ENCODE data around the gene NEURL4. TPM values are rescaled to one million over a fixed set of nuclear protein-coding genes. Genes with fewer than 3 reads are reported as not detected.

NEURL4 gene
- total RNA-seq, result 10 to 100 TPM; 14.8 to 16.7 TPM

DNA sequence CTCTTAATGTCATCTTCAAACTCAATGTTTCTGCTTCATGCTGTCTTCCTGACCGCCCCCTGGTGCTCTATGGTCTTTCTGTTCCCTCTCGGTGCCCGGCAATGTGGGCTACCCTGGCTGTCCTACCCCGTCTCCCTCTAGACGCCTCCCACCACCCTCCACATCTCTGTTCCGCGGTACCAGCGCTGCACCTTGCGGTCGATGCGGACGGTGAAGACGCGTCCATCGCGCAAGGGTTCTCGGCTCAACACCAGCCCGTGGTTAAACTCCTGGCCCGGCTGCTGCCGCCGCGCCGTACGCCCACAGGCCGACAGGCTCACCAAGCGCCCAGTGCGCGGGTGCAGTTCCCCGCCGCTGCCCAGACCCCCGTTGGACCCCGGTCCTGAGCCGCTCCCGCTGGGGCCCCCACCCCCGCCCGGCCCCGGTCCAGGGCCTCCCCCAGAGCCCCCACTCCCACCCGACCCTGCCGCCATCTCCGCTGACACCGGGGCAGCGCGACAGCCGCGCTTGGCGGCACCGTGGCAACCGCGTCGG is at the start of gene NEURL4:
NEURL4 (minus strand) TSS at position 496 of the 534 bp plus-strand sequence; CDS start at position 473, 23 bp downstream.

DNA sequence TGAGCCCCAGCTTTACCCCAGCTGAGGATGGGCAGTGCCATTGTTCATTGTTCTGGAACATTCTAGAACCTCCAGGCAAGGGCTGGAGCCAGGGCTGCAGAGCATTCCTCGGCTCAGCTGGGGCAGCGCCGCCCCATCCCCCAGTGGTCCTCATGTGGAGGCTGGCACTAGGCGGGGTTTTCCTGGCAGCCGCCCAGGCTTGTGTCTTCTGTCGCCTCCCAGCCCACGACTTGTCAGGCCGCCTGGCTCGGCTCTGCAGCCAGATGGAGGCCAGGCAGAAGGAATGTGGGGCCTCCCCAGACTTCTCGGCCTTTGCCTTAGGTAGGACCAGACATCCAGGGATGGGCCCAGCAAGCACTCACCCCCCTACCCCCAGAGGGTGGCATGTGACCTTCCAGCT is 25.9 kb upstream of the NEURL4 start, which contains the start of gene TMEM95:
TMEM95 (plus strand) TSS at position 104 of the 400 bp plus-strand sequence; CDS start at position 153, 49 bp downstream.

DNA sequence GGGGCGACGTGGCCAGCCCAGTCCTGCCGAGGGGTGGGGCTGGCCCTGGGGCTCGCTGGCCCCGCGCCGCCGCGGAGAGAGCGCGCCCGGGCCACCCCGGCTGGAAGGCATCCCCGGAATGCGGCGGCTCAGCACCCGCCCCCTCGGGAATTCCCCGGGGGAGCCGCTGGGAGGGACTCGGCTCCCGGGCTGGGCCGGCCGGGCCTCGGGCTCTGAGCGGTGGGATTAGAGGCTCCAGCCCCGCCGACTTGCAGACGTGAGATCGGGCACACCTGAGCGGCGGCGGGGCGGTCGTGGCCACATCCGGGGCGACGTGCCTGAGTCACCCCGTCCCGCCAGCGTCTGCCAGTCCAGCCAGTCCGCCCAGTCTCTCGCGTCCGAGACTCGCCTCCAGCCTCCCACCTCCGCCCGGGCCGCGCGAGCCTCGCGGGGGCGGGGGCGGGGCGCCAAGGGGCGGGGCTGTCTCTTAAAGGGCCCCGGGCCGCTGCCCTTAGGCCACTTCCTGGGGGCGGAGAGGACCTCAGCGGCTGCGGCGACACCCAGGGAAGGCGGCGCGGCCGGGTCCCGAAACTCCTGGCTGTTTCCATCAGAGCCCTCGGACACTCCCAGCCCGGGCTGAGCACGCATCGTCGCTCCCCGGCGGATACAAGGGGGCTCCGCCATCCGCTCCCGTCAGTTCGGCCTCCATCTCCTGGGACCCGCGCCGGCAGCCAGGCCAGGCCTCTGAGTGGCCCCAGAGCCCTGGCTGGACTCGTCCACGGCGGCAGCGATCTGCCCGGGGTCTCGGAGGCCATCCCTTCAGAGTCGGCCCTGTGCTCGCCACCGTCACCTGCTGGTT is 22.7 kb upstream of the NEURL4 start, which contains the start of gene KCTD11:
KCTD11 (plus strand) TSS at position 498 of the 838 bp plus-strand sequence.

DNA sequence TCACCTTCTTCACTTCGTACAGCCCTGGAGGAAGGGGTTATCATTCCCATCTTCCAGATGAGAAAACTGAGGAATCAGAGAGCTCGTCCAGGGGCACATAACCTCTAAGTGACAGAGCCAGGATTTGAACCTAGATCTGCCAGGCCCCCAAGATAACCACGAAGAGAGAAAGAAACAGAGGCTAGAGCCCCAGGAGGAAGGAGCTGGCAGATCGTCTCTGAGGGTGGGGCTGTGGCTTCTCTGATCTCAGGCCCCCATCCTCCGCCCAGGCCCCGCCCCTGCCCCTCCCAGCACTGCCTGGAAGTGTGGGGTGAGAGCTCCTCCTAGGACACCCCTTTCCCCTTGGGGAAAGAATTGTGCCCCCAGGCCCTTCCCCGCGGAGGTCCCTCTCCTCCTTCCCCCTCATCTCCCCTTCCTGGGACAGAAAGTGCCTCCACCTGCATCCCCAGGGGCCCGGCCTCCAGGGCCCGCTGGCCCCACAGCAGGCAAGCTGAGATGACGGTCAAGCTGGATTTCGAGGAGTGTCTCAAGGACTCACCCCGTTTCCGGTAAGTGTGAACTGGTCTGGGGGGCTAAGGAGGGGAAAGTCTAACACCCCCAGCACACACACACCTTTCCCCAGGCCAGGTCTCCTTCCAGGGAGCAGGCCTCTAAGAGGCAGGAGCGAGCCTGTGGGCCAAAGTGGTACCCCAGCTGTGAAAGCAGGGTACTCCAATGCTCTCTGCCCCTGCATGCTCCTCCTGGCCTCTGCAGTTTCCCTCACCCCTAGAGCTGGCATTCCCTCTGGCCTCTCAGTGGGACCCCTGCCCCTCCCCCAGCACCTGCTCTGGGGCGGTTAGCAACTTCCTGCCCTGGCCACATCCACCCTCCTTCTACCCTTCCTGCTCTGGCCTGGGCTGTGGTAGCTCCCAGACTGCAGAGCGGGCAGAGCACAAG is 7.4 kb upstream of the NEURL4 start, which contains the start of gene ACAP1:
ACAP1 (plus strand) TSS at position 290 of the 936 bp plus-strand sequence; CDS start at position 496, 206 bp downstream.

DNA sequence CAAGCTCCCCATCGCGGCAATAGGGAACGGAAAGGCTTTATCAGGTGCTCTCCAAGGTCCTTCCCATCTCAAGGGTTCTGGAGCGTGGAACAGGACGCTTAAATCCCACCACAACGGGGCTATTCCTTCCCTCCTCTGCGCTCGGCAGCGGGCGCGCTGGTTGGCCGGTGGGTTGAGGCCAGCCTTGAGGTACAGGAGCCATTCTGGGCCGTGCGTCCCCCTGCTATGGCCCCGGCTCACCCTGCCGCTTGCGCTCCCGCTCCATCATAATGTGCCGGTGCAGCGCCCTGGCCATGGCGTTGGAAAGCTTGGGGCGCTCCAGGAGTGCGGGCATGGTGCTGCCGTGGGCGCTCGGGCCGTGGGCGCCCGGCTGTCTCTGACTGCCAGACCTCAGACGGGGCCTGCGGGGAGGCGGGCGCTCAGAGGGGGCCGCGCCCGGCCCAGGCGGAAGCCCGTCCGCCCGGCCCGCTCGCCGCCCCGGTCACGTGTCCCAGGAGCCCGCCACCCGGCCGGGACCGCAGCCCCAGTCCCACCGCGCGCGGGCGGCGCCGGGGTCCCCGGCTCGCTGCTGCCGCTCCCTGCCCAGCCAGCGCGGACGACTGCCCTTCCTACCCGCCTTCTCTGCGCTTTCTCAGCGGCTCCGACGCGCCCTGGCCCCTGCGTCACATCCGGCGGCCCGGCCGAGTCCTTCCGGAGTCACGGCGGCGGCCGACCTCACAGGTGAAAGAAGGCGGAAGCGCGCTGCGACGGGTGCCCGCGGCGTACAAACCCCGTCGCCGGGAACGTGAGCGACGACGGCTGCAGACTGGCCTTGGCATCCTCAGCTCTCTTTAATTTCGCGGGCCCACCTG is 14.2 kb downstream of the NEURL4 start, which contains the start of gene GPS2:
GPS2 (minus strand) TSS at position 642 of the 851 bp plus-strand sequence; CDS start at position 334, 308 bp downstream.

DNA sequence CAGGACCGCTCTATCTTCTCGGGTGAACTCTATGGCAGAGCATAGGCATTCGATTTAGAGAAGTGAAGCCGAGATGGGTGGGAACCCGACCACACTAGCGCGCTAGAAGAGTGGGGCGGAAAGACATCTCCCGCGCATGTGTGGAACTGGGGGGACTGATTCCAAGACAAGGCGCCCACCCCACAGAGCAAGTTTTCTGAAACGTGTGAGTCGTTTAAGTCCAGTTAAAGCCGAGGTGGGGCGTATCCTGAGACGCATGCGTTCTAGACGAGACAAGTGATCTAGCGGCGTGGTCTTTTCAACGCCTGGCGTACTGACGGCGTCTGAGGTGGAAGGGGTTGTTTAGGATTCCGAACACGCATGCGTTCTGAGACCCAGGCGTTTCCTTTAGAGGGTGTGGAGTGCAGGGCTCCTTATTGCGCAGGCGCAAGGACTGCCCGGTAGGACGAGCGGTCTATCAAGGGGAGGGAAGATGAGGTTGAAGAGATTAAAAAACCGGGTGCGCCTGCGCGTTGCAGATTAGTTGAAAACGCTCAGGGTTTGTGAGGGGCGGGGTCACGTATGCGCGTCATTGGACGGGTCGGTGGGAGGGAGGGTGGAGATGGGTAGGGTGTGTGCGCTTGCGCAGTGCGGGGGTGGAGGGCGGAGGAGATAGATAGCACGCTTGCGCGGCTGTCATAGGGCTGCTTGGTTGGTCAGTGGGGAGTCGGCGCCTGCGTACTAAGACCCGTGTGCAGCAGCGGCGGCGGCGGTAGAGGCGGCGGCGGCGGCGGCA is 22.0 kb downstream of the NEURL4 start, which contains the start of gene EIF5A:
EIF5A (plus strand) TSS at position 718 of the 775 bp plus-strand sequence. CDS start 2,008 bp downstream, outside the sequence.

DNA sequence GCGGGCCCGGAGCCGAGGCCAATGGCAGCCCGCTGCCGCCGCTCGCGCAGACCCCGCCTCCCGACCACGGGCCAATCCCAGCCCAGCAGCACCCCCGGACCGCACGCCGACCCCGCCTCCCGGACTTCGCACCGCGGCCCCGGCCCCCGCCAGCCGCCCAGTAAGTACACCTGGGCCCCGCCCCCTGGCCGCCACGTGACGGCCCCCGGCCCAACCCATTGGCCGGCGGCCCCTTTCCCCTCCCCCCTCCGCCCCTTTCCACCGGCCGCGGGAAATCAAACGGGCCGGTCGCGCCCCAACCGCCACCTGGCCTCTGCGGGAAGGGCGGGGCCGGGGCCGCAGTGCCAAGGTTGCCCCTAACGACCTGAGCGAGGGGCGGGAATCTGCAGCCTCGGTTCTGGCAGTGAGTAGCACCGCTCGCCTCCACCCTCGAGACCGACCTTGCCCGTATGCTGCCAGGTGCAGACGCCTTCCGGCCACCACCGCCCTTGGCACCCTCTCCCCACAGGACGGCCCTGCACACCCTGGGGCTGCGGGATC is 34.5 kb downstream of the NEURL4 start, which contains the start of gene YBX2:
YBX2 (minus strand) TSS at position 26 of the 540 bp plus-strand sequence. CDS start 139 bp downstream, outside the sequence.

DNA sequence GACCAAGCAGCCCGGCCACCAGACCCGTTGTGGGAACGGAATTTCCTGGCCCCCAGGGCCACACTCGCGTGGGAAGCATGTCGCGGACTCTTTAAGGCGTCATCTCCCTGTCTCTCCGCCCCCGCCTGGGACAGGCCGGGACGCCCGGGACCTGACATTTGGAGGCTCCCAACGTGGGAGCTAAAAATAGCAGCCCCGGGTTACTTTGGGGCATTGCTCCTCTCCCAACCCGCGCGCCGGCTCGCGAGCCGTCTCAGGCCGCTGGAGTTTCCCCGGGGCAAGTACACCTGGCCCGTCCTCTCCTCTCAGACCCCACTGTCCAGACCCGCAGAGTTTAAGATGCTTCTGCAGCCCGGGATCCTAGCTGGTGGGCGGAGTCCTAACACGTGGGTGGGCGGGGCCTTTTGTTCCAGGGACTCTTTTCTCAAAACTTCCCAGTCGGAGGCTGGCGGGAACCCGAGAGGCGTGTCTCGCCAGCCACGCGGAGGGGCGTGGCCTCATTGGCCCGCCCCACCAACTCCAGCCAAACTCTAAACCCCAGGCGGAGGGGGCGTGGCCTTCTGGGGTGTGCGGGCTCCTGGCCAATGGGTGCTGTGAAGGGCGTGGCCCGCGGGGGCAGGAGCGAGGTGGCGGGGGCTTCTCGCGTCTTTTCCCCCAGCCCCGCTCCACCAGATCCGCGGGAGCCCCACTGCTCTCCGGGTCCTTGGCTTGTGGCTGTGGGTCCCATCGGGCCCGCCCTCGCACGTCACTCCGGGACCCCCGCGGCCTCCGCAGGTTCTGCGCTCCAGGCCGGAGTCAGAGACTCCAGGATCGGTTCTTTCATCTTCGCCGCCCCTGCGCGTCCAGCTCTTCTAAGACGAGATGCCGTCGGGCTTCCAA is 47.8 kb downstream of the NEURL4 start, which contains the start of gene SLC2A4:
SLC2A4 (plus strand) TSS at position 645 of the 879 bp plus-strand sequence; CDS start at position 862, 217 bp downstream.

Small RNA genes within 50 kb of the gene (small RNA-seq; reads per million reads assigned to genes)
- 0 reads per million in 2 donors for gene AC026954.2
- 0 reads per million in 2 donors for gene RF00019

Other genes with a start within 250 kb of the NEURL4 start
- gene CLEC10A, start 249.1 kb downstream of the NEURL4 start, total RNA-seq, result not detected
- not detected for gene ASGR2, start 214.5 kb downstream of the NEURL4 start, total RNA-seq
- gene ASGR1, start 150.0 kb downstream of the NEURL4 start, total RNA-seq, result under 1 TPM; 0.33 to 0.34 TPM
- 1 to 10 TPM; 6.2 to 9.7 TPM for gene DLG4, start 109.5 kb downstream of the NEURL4 start, total RNA-seq
- 100 to 1,000 TPM in 1 of 2 donors, 10 to 100 TPM in 1; 86.6 to 149 TPM for gene ACADVL, start 109.4 kb downstream of the NEURL4 start, total RNA-seq
- gene DVL2, start 94.8 kb downstream of the NEURL4 start, total RNA-seq, result 100 to 1,000 TPM in 1 of 2 donors, 10 to 100 TPM in 1; 98.6 to 107 TPM
- gene PHF23, start 89.9 kb downstream of the NEURL4 start, total RNA-seq, result 10 to 100 TPM; 65.7 to 80.9 TPM
- gene GABARAP, start 86.9 kb downstream of the NEURL4 start, total RNA-seq, result 100 to 1,000 TPM; 165 to 225 TPM
- 10 to 100 TPM; 18.6 to 30.3 TPM for gene CTDNEP1, start 77.6 kb downstream of the NEURL4 start, total RNA-seq
- 10 to 100 TPM; 33.7 to 47.3 TPM for gene ELP5, start 77.1 kb downstream of the NEURL4 start, total RNA-seq
- under 1 TPM; 0.69 to 1.00 TPM for gene CLDN7, start 66.9 kb downstream of the NEURL4 start, total RNA-seq
- under 1 TPM; under 0.01 to 0.34 TPM for gene SLC2A4, start 47.6 kb downstream of the NEURL4 start, total RNA-seq
- gene YBX2, start 34.7 kb downstream of the NEURL4 start, total RNA-seq, result under 1 TPM in 1 of 2 donors, not detected in 1; 0.67 TPM
- 100 to 1,000 TPM; 830 to 988 TPM for gene EIF5A, start 21.7 kb downstream of the NEURL4 start, total RNA-seq
- gene GPS2, start 14.0 kb downstream of the NEURL4 start, total RNA-seq, result 10 to 100 TPM; 74.7 to 87.2 TPM
- under 1 TPM in 1 of 2 donors, not detected in 1; 0.67 TPM for gene ACAP1, start 7.2 kb upstream of the NEURL4 start, total RNA-seq
- 1 to 10 TPM; 1.3 to 3.4 TPM for gene KCTD11, start 22.8 kb upstream of the NEURL4 start, total RNA-seq
- not detected for gene TMEM95, start 25.8 kb upstream of the NEURL4 start, total RNA-seq
- gene TNK1, start 51.8 kb upstream of the NEURL4 start, total RNA-seq, result under 1 TPM; 0.69 to 1.00 TPM
- gene PLSCR3, start 65.2 kb upstream of the NEURL4 start, total RNA-seq, result 10 to 100 TPM in 1 of 2 donors, 1 to 10 TPM in 1; 9.6 to 12.0 TPM
- gene TMEM256, start 74.8 kb upstream of the NEURL4 start, total RNA-seq, result 100 to 1,000 TPM in 1 of 2 donors, 10 to 100 TPM in 1; 73.0 to 107 TPM
- 1 to 10 TPM; 4.0 to 4.1 TPM for gene NLGN2, start 78.5 kb upstream of the NEURL4 start, total RNA-seq
- not detected for gene SPEM1, start 91.0 kb upstream of the NEURL4 start, total RNA-seq
- not detected for gene SPEM2, start 96.3 kb upstream of the NEURL4 start, total RNA-seq
- gene SPEM3, start 99.5 kb upstream of the NEURL4 start, total RNA-seq, result not detected
- gene TMEM102, start 106.1 kb upstream of the NEURL4 start, total RNA-seq, result 1 to 10 TPM; 7.3 to 7.9 TPM
- under 1 TPM; under 0.01 to 0.33 TPM for gene FGF11, start 110.2 kb upstream of the NEURL4 start, total RNA-seq
- gene CHRNB1, start 115.7 kb upstream of the NEURL4 start, total RNA-seq, result 1 to 10 TPM; 5.5 to 5.7 TPM
- 10 to 100 TPM; 16.3 to 23.1 TPM for gene ZBTB4, start 150.3 kb upstream of the NEURL4 start, total RNA-seq
- not detected for gene SLC35G6, start 152.1 kb upstream of the NEURL4 start, total RNA-seq
- gene POLR2A, start 155.0 kb upstream of the NEURL4 start, total RNA-seq, result 10 to 100 TPM; 95.3 to 96.9 TPM
- gene TNFSF12, start 219.7 kb upstream of the NEURL4 start, total RNA-seq, result 10 to 100 TPM; 14.8 to 19.3 TPM
- 1 to 10 TPM; 2.4 to 2.7 TPM for gene TNFSF13, start 229.4 kb upstream of the NEURL4 start, total RNA-seq
- gene SENP3, start 232.6 kb upstream of the NEURL4 start, total RNA-seq, result 100 to 1,000 TPM in 1 of 2 donors, 10 to 100 TPM in 1; 67.4 to 114 TPM